Measurements from ENCODE around the gene CDC20.

The CDC20 gene

GRCh38 chr1:43334453-43335205 is 24.2 kb upstream of the CDC20 start:
- Histone ChIP-seq H3K36me3 (ENCODE audit: control insufficient read depth in 1 of 2, insufficient read depth in 2 of 2, low read length in 2 of 2) (no peaks in the 10 kb centered on the region), H3K27me3 (ENCODE audit: low read depth, low read length) (no peaks in the 10 kb centered on the region), H3K4me1 (ENCODE audit: control insufficient read depth in 1 of 2, insufficient read depth in 2 of 2, low read length in 2 of 2) (peaks cover 0 to 10% of the 10 kb centered on the region in 2 donors), H3K9me3 (ENCODE audit: control insufficient read depth in 1 of 2, low read length in 2 of 2) (no peaks in the 10 kb centered on the region), H3K27ac (ENCODE audit: low read length) (no peak overlapping the region), H3K4me3 (ENCODE audit: low read depth in 1 of 2, low read length in 2 of 2) (no peak overlapping the region)

- Histone ChIP-seq H3K9me3 (ENCODE audit: control insufficient read depth in 1 of 2, low read length in 2 of 2) (no peaks in the 10 kb centered on the region), H3K4me3 (ENCODE audit: low read depth in 1 of 2, low read length in 2 of 2) (no peak within 1 kb of the TSS)
Observed at GRCh38 chr1:43337588-43337987, 21.2 kb upstream of the CDC20 start, which contains the start of gene MPL. Gene MPL, plus strand, starts transcription at chr1:43337818. Its CDS starts 31 bp downstream, at chr1:43337849.

GRCh38 chr1:43338001-43338400 is 20.8 kb upstream of the CDC20 start:
- Histone ChIP-seq H3K4me3 (ENCODE audit: low read depth in 1 of 2, low read length in 2 of 2) (no peak overlapping the region), H3K9me3 (ENCODE audit: control insufficient read depth in 1 of 2, low read length in 2 of 2) (no peaks in the 10 kb centered on the region), H3K27ac (ENCODE audit: low read length) (no peak overlapping the region), H3K36me3 (ENCODE audit: control insufficient read depth in 1 of 2, insufficient read depth in 2 of 2, low read length in 2 of 2) (no peaks in the 10 kb centered on the region), H3K4me1 (ENCODE audit: control insufficient read depth in 1 of 2, insufficient read depth in 2 of 2, low read length in 2 of 2) (no peaks in the 10 kb centered on the region), H3K27me3 (ENCODE audit: low read depth, low read length) (no peaks in the 10 kb centered on the region)

More at GRCh38 chr1:43337588-43337987, 21.2 kb upstream of the CDC20 start, which contains the start of gene MPL:
- H3K27ac ChIP-seq (ENCODE audit: low read length), result no peak within 1 kb of the TSS
- H3K36me3 ChIP-seq (ENCODE audit: control insufficient read depth in 1 of 2, insufficient read depth in 2 of 2, low read length in 2 of 2), result no peaks in the 10 kb centered on the region
- no peaks in the 10 kb centered on the region for H3K4me1 ChIP-seq (ENCODE audit: control insufficient read depth in 1 of 2, insufficient read depth in 2 of 2, low read length in 2 of 2)
- H3K27me3 ChIP-seq (ENCODE audit: low read depth, low read length), result no peaks in the 10 kb centered on the region

GRCh38 chr1:43339584-43340232 is 19.1 kb upstream of the CDC20 start:
- Histone ChIP-seq H3K4me3 (ENCODE audit: low read depth in 1 of 2, low read length in 2 of 2) (no peak overlapping the region), H3K4me1 (ENCODE audit: control insufficient read depth in 1 of 2, insufficient read depth in 2 of 2, low read length in 2 of 2) (no peaks in the 10 kb centered on the region), H3K9me3 (ENCODE audit: control insufficient read depth in 1 of 2, low read length in 2 of 2) (no peaks in the 10 kb centered on the region), H3K27ac (ENCODE audit: low read length) (no peak overlapping the region), H3K27me3 (ENCODE audit: low read depth, low read length) (no peaks in the 10 kb centered on the region), H3K36me3 (ENCODE audit: control insufficient read depth in 1 of 2, insufficient read depth in 2 of 2, low read length in 2 of 2) (no peaks in the 10 kb centered on the region)

GRCh38 chr1:43340559-43340958 is 18.2 kb upstream of the CDC20 start:
- no peaks in the 10 kb centered on the region for H3K36me3 ChIP-seq (ENCODE audit: control insufficient read depth in 1 of 2, insufficient read depth in 2 of 2, low read length in 2 of 2)
- no peaks in the 10 kb centered on the region for H3K4me1 ChIP-seq (ENCODE audit: control insufficient read depth in 1 of 2, insufficient read depth in 2 of 2, low read length in 2 of 2)
- no peak overlapping the region for H3K27ac ChIP-seq (ENCODE audit: low read length)
- H3K27me3 ChIP-seq (ENCODE audit: low read depth, low read length), result no peaks in the 10 kb centered on the region
- H3K4me3 ChIP-seq (ENCODE audit: low read depth in 1 of 2, low read length in 2 of 2), result no peak overlapping the region
- no peaks in the 10 kb centered on the region for H3K9me3 ChIP-seq (ENCODE audit: control insufficient read depth in 1 of 2, low read length in 2 of 2)

GRCh38 chr1:43344267-43344850 is 14.4 kb upstream of the CDC20 start:
- H3K36me3 ChIP-seq (ENCODE audit: control insufficient read depth in 1 of 2, insufficient read depth in 2 of 2, low read length in 2 of 2), result no peaks in the 10 kb centered on the region
- no peak overlapping the region for H3K4me3 ChIP-seq (ENCODE audit: low read depth in 1 of 2, low read length in 2 of 2)
- H3K9me3 ChIP-seq (ENCODE audit: control insufficient read depth in 1 of 2, low read length in 2 of 2), result no peaks in the 10 kb centered on the region
- H3K27ac ChIP-seq (ENCODE audit: low read length), result no peak overlapping the region
- H3K4me1 ChIP-seq (ENCODE audit: control insufficient read depth in 1 of 2, insufficient read depth in 2 of 2, low read length in 2 of 2), result peaks cover 0 to 2% of the 10 kb centered on the region in 2 donors
- no peaks in the 10 kb centered on the region for H3K27me3 ChIP-seq (ENCODE audit: low read depth, low read length)

- no peaks in the 10 kb centered on the region for H3K36me3 ChIP-seq (ENCODE audit: control insufficient read depth in 1 of 2, insufficient read depth in 2 of 2, low read length in 2 of 2)
- H3K4me3 ChIP-seq (ENCODE audit: low read depth in 1 of 2, low read length in 2 of 2), result no peak overlapping the region
- peak overlapping the region; percentile 16 for H3K27ac ChIP-seq (ENCODE audit: low read length)
- peaks cover 3 to 6% of the 10 kb centered on the region in 2 donors for H3K4me1 ChIP-seq (ENCODE audit: control insufficient read depth in 1 of 2, insufficient read depth in 2 of 2, low read length in 2 of 2)
- H3K9me3 ChIP-seq (ENCODE audit: control insufficient read depth in 1 of 2, low read length in 2 of 2), result no peaks in the 10 kb centered on the region
- no peaks in the 10 kb centered on the region for H3K27me3 ChIP-seq (ENCODE audit: low read depth, low read length)
Observed at GRCh38 chr1:43345120-43345519, 13.7 kb upstream of the CDC20 start.

- Histone ChIP-seq H3K27ac (ENCODE audit: low read length) (no peak overlapping the region), H3K4me3 (ENCODE audit: low read depth in 1 of 2, low read length in 2 of 2) (no peak overlapping the region), H3K27me3 (ENCODE audit: low read depth, low read length) (no peaks in the 10 kb centered on the region), H3K9me3 (ENCODE audit: control insufficient read depth in 1 of 2, low read length in 2 of 2) (no peaks in the 10 kb centered on the region), H3K4me1 (ENCODE audit: control insufficient read depth in 1 of 2, insufficient read depth in 2 of 2, low read length in 2 of 2) (peaks cover 6% of the 10 kb centered on the region in 2 donors), H3K36me3 (ENCODE audit: control insufficient read depth in 1 of 2, insufficient read depth in 2 of 2, low read length in 2 of 2) (no peaks in the 10 kb centered on the region)
Observed at GRCh38 chr1:43346636-43347035, 12.1 kb upstream of the CDC20 start.

GRCh38 chr1:43348343-43348808 is 10.4 kb upstream of the CDC20 start:
- H3K4me3 ChIP-seq (ENCODE audit: low read depth in 1 of 2, low read length in 2 of 2), result peak overlapping the region; percentile 17 to 75
- H3K9me3 ChIP-seq (ENCODE audit: control insufficient read depth in 1 of 2, low read length in 2 of 2), result no peaks in the 10 kb centered on the region
- no peaks in the 10 kb centered on the region for H3K36me3 ChIP-seq (ENCODE audit: control insufficient read depth in 1 of 2, insufficient read depth in 2 of 2, low read length in 2 of 2)
- no peaks in the 10 kb centered on the region for H3K27me3 ChIP-seq (ENCODE audit: low read depth, low read length)
- H3K27ac ChIP-seq (ENCODE audit: low read length), result no peak overlapping the region
- H3K4me1 ChIP-seq (ENCODE audit: control insufficient read depth in 1 of 2, insufficient read depth in 2 of 2, low read length in 2 of 2), result peaks cover 6% of the 10 kb centered on the region in 2 donors

- H3K36me3 ChIP-seq (ENCODE audit: control insufficient read depth in 1 of 2, insufficient read depth in 2 of 2, low read length in 2 of 2), result no peaks in the 10 kb centered on the region
- H3K27me3 ChIP-seq (ENCODE audit: low read depth, low read length), result no peaks in the 10 kb centered on the region
- peak overlapping the region; percentile 17 to 75 for H3K4me3 ChIP-seq (ENCODE audit: low read depth in 1 of 2, low read length in 2 of 2)
- H3K4me1 ChIP-seq (ENCODE audit: control insufficient read depth in 1 of 2, insufficient read depth in 2 of 2, low read length in 2 of 2), result peaks cover 6% of the 10 kb centered on the region in 2 donors
- no peaks in the 10 kb centered on the region for H3K9me3 ChIP-seq (ENCODE audit: control insufficient read depth in 1 of 2, low read length in 2 of 2)
- H3K27ac ChIP-seq (ENCODE audit: low read length), result peak overlapping the region; percentile 68
Observed at GRCh38 chr1:43348809-43349593, 9.8 kb upstream of the CDC20 start.
